KMS-11 (cell line): ENCODE measurements around the gene RPP40.

Experiments
- H2AFZ ChIP-seq: fragments of 200-600 bp; sonication (generic); 2 replicates; pipeline ENCODE4 v1.6.1; 2016; ENCODE audit warnings: antibody characterized with exemption, mixed run types, low read depth
- H3K27ac ChIP-seq: fragments of 200-600 bp; sonication (generic); 2 replicates; pipeline ENCODE4 v1.6.1; 2016; ENCODE audit warnings: mild to moderate bottlenecking, mixed run types
- H3K27me3 ChIP-seq: fragments of 200-600 bp; sonication (generic); 2 replicates; pipeline ENCODE4 v1.6.1; 2017; ENCODE audit warnings: mild to moderate bottlenecking, low read depth, mixed run types, moderate library complexity; ENCODE audit not compliant: insufficient read depth
- H3K36me3 ChIP-seq: fragments of 200-600 bp; sonication (generic); 2 replicates; pipeline ENCODE4 v1.6.1; 2017; ENCODE audit warnings: mild to moderate bottlenecking, mixed run types; ENCODE audit not compliant: insufficient read depth
- H3K4me1 ChIP-seq: fragments of 200-600 bp; sonication (generic); 2 replicates; pipeline ENCODE4 v1.6.1; 2016; ENCODE audit warnings: mild to moderate bottlenecking, low read depth, mixed run types; ENCODE audit not compliant: poor library complexity, severe bottlenecking
- H3K4me2 ChIP-seq: fragments of 200-600 bp; sonication (generic); 2 replicates; pipeline ENCODE4 v1.7.0; 2016; ENCODE audit warnings: mild to moderate bottlenecking, mixed run types
- H3K4me3 ChIP-seq: fragments of 200-600 bp; sonication (generic); IDR thresholded peaks from 2 replicates; pipeline ENCODE4 v1.6.1; 2017; ENCODE audit warnings: low read depth, low read length, mixed read lengths; ENCODE audit not compliant: insufficient read depth
- H3K79me2 ChIP-seq: fragments of 200-600 bp; sonication (generic); 2 replicates; pipeline ENCODE4 v1.6.1; 2016; ENCODE audit warnings: low read depth, mixed run types; ENCODE audit not compliant: insufficient read depth
- H3K9ac ChIP-seq: fragments of 200-600 bp; sonication (generic); 2 replicates; pipeline ENCODE4 v1.6.1; 2016; ENCODE audit warnings: mild to moderate bottlenecking, mixed run types
- H4K20me1 ChIP-seq: fragments of 200-600 bp; sonication (generic); 2 replicates; pipeline ENCODE4 v1.6.1; 2016; ENCODE audit warnings: mild to moderate bottlenecking, mixed run types; ENCODE audit not compliant: insufficient read depth
- CTCF ChIP-seq: fragments of 200-600 bp; sonication (generic); conservative IDR thresholded peaks from 2 replicates; pipeline ENCODE4 v1.6.1; 2017; ENCODE audit warnings: low read depth, mild to moderate bottlenecking, antibody characterized with exemption, low read length, moderate library complexity, mixed read lengths

The RPP40 gene

DNA sequence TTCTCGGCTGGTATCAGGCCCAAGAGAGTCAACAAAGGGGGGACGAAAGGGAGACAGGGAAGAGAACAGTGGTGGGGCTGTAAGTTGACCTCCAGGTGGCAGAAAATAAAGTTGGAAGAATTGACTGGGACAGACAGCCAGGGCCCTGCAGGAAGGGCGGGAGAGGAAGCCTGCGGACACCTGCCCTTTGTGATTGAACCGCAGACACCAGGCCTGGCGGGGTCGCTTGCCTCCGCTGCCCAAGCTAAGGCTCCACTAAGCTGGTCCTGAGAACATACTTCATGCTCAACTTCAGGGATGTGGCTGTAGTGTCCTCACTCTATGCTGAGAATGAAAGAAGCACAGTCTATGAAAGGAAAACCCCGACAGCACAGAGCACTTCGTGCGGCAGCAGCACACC, 53.8 kb downstream of the RPP40 start:
- Histone ChIP-seq H4K20me1 (no peaks in the 10 kb centered on the region), H3K4me2 (no peak overlapping the region), H3K4me1 (no peaks in the 10 kb centered on the region), H3K9ac (no peak overlapping the region), H3K27ac (no peak overlapping the region), H2AFZ (no peak overlapping the region), H3K79me2 (no peaks in the 10 kb centered on the region), H3K36me3 (no peaks in the 10 kb centered on the region), H3K27me3 (no peaks in the 10 kb centered on the region), H3K4me3 (no peak overlapping the region)
- no peak for TF ChIP-seq CTCF

- Histone ChIP-seq H3K27me3 (no peaks in the 10 kb centered on the region), H3K9ac (no peak overlapping the region), H3K27ac (no peak overlapping the region), H4K20me1 (no peaks in the 10 kb centered on the region), H3K79me2 (no peaks in the 10 kb centered on the region), H3K4me1 (peaks cover 10% of the 10 kb centered on the region), H3K36me3 (no peaks in the 10 kb centered on the region), H3K4me2 (no peak overlapping the region), H3K4me3 (no peak overlapping the region), H2AFZ (no peak overlapping the region)
- TF ChIP-seq CTCF: no peak
Measured at GRCh38 chr6:4948781-4949450, 54.9 kb downstream of the RPP40 start.

GRCh38 chr6:4947716-4948115, 56.1 kb downstream of the RPP40 start:
- Histone ChIP-seq H3K4me3 (no peak overlapping the region), H3K4me1 (peaks cover 22% of the 10 kb centered on the region), H3K27ac (no peak overlapping the region), H3K4me2 (no peak overlapping the region), H2AFZ (no peak overlapping the region), H3K36me3 (no peaks in the 10 kb centered on the region), H4K20me1 (no peaks in the 10 kb centered on the region), H3K9ac (no peak overlapping the region), H3K79me2 (peaks cover 5% of the 10 kb centered on the region; the same call in 1 of the 2 replicates), H3K27me3 (no peaks in the 10 kb centered on the region)
- TF ChIP-seq CTCF: no peak

- TF ChIP-seq CTCF: no peak
- H3K27ac ChIP-seq: no peak overlapping the region
- no peaks in the 10 kb centered on the region for H3K36me3 ChIP-seq
- H2AFZ ChIP-seq: no peak overlapping the region
- H3K79me2 ChIP-seq: peaks cover 7% of the 10 kb centered on the region; the same call in 1 of the 2 replicates
- no peaks in the 10 kb centered on the region for H4K20me1 ChIP-seq
- H3K4me1 ChIP-seq: peaks cover 34% of the 10 kb centered on the region
- no peak overlapping the region for H3K4me3 ChIP-seq
- H3K27me3 ChIP-seq: no peaks in the 10 kb centered on the region
- no peak overlapping the region for H3K4me2 ChIP-seq
- no peak overlapping the region for H3K9ac ChIP-seq
Measured at GRCh38 chr6:4946521-4946920, 57.3 kb downstream of the RPP40 start.
